Suppressor macrophage (primary cell): ENCODE data around the gene SLC37A2.
A peak's percentile ranks its signal among the peaks of the same experiment; 100 is the strongest.

ENCODE experiments used
- DNase-seq, 4 experiments: peaks; one replicate each; pipeline ENCODE4 v3.0.0-alpha.2; 2020 to 2022

Gene SLC37A2

GRCh38 chr11:125071435-125071834 is 8.3 kb downstream of the SLC37A2 start:
- DNase-seq, result peak; percentile 53 to 77 (median 72)

GRCh38 chr11:125071846-125072217 is 8.7 kb downstream of the SLC37A2 start:
- no peak for DNase-seq

GRCh38 chr11:125072218-125072960 is 9.3 kb downstream of the SLC37A2 start:
- peak; percentile 86 to 94 (median 91) for DNase-seq

GRCh38 chr11:125072961-125073590 is 10.0 kb downstream of the SLC37A2 start:
- no peak for DNase-seq

GRCh38 chr11:125073616-125074483 is 10.7 kb downstream of the SLC37A2 start:
- no peak for DNase-seq

GRCh38 chr11:125074511-125075241 is 11.6 kb downstream of the SLC37A2 start:
- DNase-seq, result no peak

- DNase-seq, result no peak
Observed at GRCh38 chr11:125075242-125075625, 12.1 kb downstream of the SLC37A2 start.

GRCh38 chr11:125075900-125076317 is 12.8 kb downstream of the SLC37A2 start:
- peak in 2 of 4 experiments; percentile 41 to 55 for DNase-seq

GRCh38 chr11:125076378-125076945 is 13.4 kb downstream of the SLC37A2 start:
- no peak for DNase-seq

- no peak for DNase-seq
Observed at GRCh38 chr11:125078016-125078415, 14.9 kb downstream of the SLC37A2 start.

GRCh38 chr11:125078516-125079140 is 15.5 kb downstream of the SLC37A2 start:
- DNase-seq, result no peak

- DNase-seq, result peak; percentile 57 to 79 (median 78)
Observed at GRCh38 chr11:125079151-125079877, 16.2 kb downstream of the SLC37A2 start.

GRCh38 chr11:125079878-125080530 is 16.9 kb downstream of the SLC37A2 start:
- DNase-seq, result peak in 1 of 4 experiments; percentile 1

- DNase-seq, result peak in 1 of 4 experiments; percentile 1
Observed at GRCh38 chr11:125080531-125080911, 17.4 kb downstream of the SLC37A2 start.

GRCh38 chr11:125081098-125081798 is 18.1 kb downstream of the SLC37A2 start:
- DNase-seq, result no peak

GRCh38 chr11:125082040-125082439 is 18.9 kb downstream of the SLC37A2 start:
- no peak for DNase-seq

GRCh38 chr11:125082611-125083311 is 19.7 kb downstream of the SLC37A2 start:
- peak in 3 of 4 experiments; percentile 33 to 63 (median 61) for DNase-seq

GRCh38 chr11:125083312-125084056 is 20.4 kb downstream of the SLC37A2 start:
- DNase-seq, result no peak
